ENCODE results near the gene SLITRK1. TPM values are rescaled to one million over a fixed set of nuclear protein-coding genes. Genes with fewer than 3 reads are reported as not detected.

Gene SLITRK1
- total RNA-seq, 6 experiments from 2014 or later, result not detected

DNA sequence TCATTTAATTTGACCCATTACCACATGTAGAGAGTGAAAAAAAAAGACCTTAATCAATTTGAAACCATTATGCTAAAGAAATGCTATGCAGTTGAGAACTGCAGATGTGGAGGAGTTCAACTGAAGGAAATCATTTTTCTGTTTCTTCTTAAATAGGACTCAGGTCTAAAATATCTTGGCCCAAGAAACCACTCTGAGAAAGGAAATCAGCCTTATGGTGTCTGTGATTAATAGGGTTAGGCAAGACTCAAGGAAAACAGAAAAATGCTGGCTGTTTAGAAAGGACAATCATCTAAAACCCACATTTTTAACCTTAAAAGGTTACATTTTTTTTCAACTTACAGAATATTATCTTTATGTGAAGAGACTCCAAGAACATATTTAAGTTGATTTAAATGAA, 1.9 kb upstream of the SLITRK1 start:
- Histone ChIP-seq H3K27me3 (peaks cover 0 to 3% of the 10 kb centered on the region in 2 donors), H3K9me3 (no peaks in the 10 kb centered on the region), H3K4me3 (no peak overlapping the region), H3K4me1 (no peaks in the 10 kb centered on the region), H3K27ac (no peak overlapping the region), H3K36me3 (no peaks in the 10 kb centered on the region)
- intact Hi-C loops (cut with DNase I), result no loop called here
- TF ChIP-seq, protein P1, sequence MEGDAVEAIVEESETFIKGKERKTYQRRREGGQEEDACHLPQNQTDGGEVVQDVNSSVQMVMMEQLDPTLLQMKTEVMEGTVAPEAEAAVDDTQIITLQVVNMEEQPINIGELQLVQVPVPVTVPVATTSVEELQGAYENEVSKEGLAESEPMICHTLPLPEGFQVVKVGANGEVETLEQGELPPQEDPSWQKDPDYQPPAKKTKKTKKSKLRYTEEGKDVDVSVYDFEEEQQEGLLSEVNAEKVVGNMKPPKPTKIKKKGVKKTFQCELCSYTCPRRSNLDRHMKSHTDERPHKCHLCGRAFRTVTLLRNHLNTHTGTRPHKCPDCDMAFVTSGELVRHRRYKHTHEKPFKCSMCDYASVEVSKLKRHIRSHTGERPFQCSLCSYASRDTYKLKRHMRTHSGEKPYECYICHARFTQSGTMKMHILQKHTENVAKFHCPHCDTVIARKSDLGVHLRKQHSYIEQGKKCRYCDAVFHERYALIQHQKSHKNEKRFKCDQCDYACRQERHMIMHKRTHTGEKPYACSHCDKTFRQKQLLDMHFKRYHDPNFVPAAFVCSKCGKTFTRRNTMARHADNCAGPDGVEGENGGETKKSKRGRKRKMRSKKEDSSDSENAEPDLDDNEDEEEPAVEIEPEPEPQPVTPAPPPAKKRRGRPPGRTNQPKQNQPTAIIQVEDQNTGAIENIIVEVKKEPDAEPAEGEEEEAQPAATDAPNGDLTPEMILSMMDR (IDR thresholded peaks at IDR 0.05), result no peak
- no peak for TF ChIP-seq POLR2A (IDR thresholded peaks at IDR 0.05)
- DNase-seq (no peak), ATAC-seq (no peak)

DNA sequence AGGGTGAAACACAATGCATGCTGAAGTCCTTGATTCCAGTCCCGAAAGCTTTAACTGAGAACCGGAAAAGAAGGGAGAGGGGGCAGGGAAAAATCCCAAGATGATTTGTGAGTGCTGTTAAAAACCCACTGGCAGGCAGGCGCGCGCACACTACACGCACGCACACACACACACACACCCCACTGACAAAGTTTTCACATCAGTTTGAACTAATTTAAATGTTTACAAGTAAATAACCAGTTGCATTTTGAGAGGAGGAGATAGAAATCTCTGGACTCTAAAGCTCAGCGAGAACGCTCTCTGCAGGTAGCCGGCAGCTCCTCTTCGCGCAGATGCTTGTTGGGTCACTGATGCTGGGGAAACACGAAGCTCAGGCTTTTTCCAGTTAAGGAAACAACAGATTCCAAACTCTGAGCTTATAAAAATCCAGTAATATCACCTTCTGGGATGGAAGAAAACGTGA, 818 bp upstream of the SLITRK1 start:
- DNase-seq, result no peak
- H3K4me1 ChIP-seq, result no peaks in the 10 kb centered on the region
- no peaks in the 10 kb centered on the region for H3K36me3 ChIP-seq
- H3K4me3 ChIP-seq, result no peak overlapping the region
- 5% methylated on average over 14 of the region's 14 CpGs for WGBS (ENCODE audit: insufficient coverage, low coverage, low lambda C conversion rate, missing lambda C conversion rate)
- H3K27me3 ChIP-seq, result peaks cover 0 to 3% of the 10 kb centered on the region in 2 donors
- no peaks in the 10 kb centered on the region for H3K9me3 ChIP-seq
- H3K27ac ChIP-seq, result no peak overlapping the region
- intact Hi-C loops (cut with DNase I), result no loop called here
- TF ChIP-seq, protein P1 (IDR thresholded peaks at IDR 0.05), result no peak
- TF ChIP-seq POLR2A (IDR thresholded peaks at IDR 0.05), result no peak
- ATAC-seq, result no peak

DNA sequence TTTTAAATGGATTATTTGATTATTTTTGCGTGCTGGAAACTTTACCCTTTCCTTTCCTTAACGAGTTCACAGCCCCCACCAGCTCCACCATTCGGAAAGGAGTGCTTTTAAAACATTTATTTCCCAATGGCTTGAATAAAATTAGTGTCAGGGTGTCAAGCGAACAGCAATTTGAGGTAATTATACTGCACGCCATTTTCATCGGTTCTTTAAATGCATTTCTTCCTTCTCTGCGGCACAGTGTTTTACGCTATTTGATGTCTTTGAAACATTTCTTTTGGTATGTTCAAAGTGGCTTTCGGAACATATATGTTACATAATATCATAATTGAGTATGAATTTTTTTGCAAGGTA, 309 bp upstream of the SLITRK1 start:
- no peaks in the 10 kb centered on the region for H3K9me3 ChIP-seq
- H3K27me3 ChIP-seq, result peaks cover 0 to 3% of the 10 kb centered on the region in 2 donors
- no peak overlapping the region for H3K27ac ChIP-seq
- TF ChIP-seq POLR2A (IDR thresholded peaks at IDR 0.05), result no peak
- TF ChIP-seq, protein P1 (IDR thresholded peaks at IDR 0.05), result no peak
- no peaks in the 10 kb centered on the region for H3K36me3 ChIP-seq
- ATAC-seq (no peak), DNase-seq (no peak)
- H3K4me3 ChIP-seq, result no peak overlapping the region
- no peaks in the 10 kb centered on the region for H3K4me1 ChIP-seq
- intact Hi-C loops (cut with DNase I), result no loop called here
- 4% methylated on average over 9 of the region's 9 CpGs for WGBS (ENCODE audit: insufficient coverage, low coverage, low lambda C conversion rate, missing lambda C conversion rate)

DNA sequence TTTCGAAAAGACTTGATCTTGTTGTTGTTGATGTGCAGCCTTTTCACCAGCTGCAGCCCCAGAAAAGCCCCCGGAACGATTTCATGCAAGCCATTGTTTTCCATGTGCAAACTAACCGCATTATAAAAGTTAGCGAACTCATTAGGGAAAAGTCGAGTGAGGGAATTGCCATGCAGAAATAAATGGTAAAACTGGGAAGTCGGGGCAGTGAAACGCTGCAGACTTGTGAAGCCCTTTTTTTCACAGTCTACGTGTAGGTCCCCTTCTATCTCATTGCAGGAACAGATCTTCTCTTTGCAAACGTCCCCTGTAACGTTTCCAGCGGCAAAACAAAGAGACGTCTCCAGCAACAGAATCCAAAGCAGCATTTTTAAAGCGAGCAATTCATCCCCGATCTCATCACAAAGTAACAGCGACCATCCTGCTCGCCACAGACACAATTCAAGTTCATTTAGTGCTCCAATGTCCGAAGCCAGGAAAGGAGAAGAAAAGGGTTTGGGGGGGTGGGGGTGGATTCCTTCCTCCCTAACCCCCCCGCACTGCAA, 1.1 kb downstream of the SLITRK1 start:
- TF ChIP-seq, protein P1 (IDR thresholded peaks at IDR 0.05), result no peak
- TF ChIP-seq POLR2A (IDR thresholded peaks at IDR 0.05), result no peak
- H3K4me3 ChIP-seq, result no peak overlapping the region
- H3K27me3 ChIP-seq, result peaks cover 0 to 3% of the 10 kb centered on the region in 2 donors
- H3K9me3 ChIP-seq, result no peaks in the 10 kb centered on the region
- DNase-seq (no peak), ATAC-seq (no peak)
- no peak overlapping the region for H3K27ac ChIP-seq
- H3K36me3 ChIP-seq, result no peaks in the 10 kb centered on the region
- H3K4me1 ChIP-seq, result no peaks in the 10 kb centered on the region
- 3% methylated on average over 19 of the region's 19 CpGs for WGBS (ENCODE audit: insufficient coverage, low coverage, low lambda C conversion rate, missing lambda C conversion rate)
- intact Hi-C loops (cut with DNase I), result no loop called here

Data from right lobe of liver (tissue), 6 donors.